Hematopoietic multipotent progenitor cell (in vitro differentiated cells): ENCODE data around the gene CASK. TPM values are rescaled to one million over a fixed set of nuclear protein-coding genes. Genes with fewer than 3 reads are reported as not detected.

ENCODE experiments used
- DNase-seq, 3 donors: peaks; one replicate each; pipeline ENCODE4 v3.0.0-alpha.2; 2011 to 2015; ENCODE audit warnings: low read depth in 2 of 3, low spot score in 2 of 3
- small RNA-seq: library from RNA; depleted of rRNA; stranded (forward); fragments of <200 nt; gene quantifications from one replicate; pipeline ENCODE3, GENCODE V24; 2012
- total RNA-seq: library from RNA; depleted of rRNA; stranded (reverse); fragments of >200 nt; gene quantifications from one replicate; pipeline ENCODE4 v1.2.3, GENCODE V29; 2012

The CASK gene
- total RNA-seq, 1 donor = 4.3 TPM

- DNase-seq = no peak
Observed at GRCh38 chrX:41480508-41481260, 442.7 kb downstream of the CASK start.

- DNase-seq = no peak
Observed at GRCh38 chrX:41478381-41478911, 444.9 kb downstream of the CASK start.

- no peak for DNase-seq
Observed at GRCh38 chrX:41475591-41476241, 447.6 kb downstream of the CASK start.

DNA sequence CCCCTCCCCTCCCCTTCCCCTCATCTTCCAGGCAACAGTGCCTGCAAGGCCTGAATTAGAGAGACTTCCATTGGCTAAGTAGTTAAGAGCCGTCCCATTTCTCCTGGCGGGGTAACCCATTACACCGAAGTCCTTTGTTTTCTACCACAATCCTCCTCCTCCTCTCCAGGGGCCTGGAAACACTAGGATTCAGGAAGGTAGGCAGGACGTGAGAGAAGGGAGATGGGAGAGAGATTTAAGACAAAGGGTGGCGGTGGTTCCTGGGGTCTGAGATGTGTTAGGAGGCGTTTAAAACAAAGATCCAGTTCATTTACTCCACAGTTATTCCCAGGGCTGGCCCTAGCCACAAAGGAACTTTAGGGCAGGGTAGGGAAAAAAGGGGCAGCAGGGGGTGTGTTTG, 448.2 kb downstream of the CASK start:
- no peak for DNase-seq

- DNase-seq = no peak
Observed at GRCh38 chrX:41474726-41475100, 448.6 kb downstream of the CASK start.

GRCh38 chrX:41473936-41474725, 449.2 kb downstream of the CASK start:
- no peak for DNase-seq

- no peak for DNase-seq
Observed at GRCh38 chrX:41472231-41472815, 451.0 kb downstream of the CASK start.

GRCh38 chrX:41471786-41472185, 451.6 kb downstream of the CASK start:
- no peak for DNase-seq

- DNase-seq = no peak
Observed at GRCh38 chrX:41470706-41471105, 452.6 kb downstream of the CASK start.

DNA sequence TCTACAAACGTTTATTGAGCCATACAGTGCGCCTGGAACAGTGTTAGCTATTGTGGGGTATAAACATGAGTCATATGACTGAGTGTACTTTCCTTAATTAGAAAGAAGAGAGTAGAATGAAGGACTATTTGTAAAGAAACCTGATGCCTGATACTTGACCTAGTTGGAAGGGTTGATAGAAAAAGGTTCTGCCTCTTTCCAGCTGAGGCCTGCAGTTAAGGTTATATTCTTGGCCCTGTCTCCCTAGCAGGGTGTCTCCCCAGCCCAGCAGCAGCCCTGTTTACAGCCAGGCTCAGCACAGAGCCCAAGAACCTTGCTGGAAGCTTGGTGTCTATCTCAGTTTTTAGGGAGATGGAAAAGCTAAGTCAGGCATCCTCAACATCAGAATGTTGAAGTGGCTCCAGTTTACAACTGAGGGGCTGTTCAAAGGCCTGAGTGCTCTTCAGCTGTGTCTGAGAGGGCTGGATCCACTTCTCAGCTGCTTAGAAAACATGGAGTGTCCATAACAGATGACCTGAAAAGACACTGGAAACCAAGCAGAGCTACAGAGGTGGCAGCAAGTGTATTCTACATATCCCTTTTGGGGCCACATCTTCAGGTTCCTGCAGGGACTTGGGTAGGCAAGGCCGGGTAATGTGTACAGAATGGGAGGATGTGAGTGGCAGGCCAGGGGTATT, 454.6 kb downstream of the CASK start:
- DNase-seq = no peak

Small RNAs within 50 kb of the gene (small RNA-seq; reads per million reads assigned to genes)
- gene AL353691.2 (not detected), gene RN7SL144P (not detected), gene RNU6-1321P (not detected), gene RNU6-202P (not detected)

Other genes with a start within 250 kb of the CASK start
- under 0.01 TPM for gene GPR34, start 234.6 kb downstream of the CASK start, total RNA-seq
- gene GPR82, start 199.4 kb downstream of the CASK start, total RNA-seq = not detected